ENCODE measurements around the gene HSPG2. TPM values are rescaled to one million over a fixed set of nuclear protein-coding genes. Genes with fewer than 3 reads are reported as not detected.

Gene HSPG2
- total RNA-seq, 1 donor from 2014 or later, result 179 TPM

- TF ChIP-seq CTCF (IDR thresholded peaks at IDR 0.05), result no peak
- TF ChIP-seq POLR2AphosphoS5 (IDR thresholded peaks at IDR 0.05; ENCODE audit: insufficient read depth in 1 of 2, low read depth in 1 of 2), result no peak
- no peak for TF ChIP-seq POLR2A (IDR thresholded peaks at IDR 0.05)
- intact Hi-C loops (cut with DNase I), result no loop called here
Measured at GRCh38 chr1:21912038-21912758, 24.9 kb downstream of the HSPG2 start.

GRCh38 chr1:21911205-21912001, 25.7 kb downstream of the HSPG2 start:
- intact Hi-C loops (cut with DNase I), result no loop called here
- TF ChIP-seq POLR2A (IDR thresholded peaks at IDR 0.05), result no peak
- TF ChIP-seq POLR2AphosphoS5 (IDR thresholded peaks at IDR 0.05; ENCODE audit: insufficient read depth in 1 of 2, low read depth in 1 of 2), result peak in 1 of 2 donors; percentile 44
- TF ChIP-seq CTCF (IDR thresholded peaks at IDR 0.05), result no peak
- H3K9me3 ChIP-seq, result no peaks in the 10 kb centered on the region
- H3K36me3 ChIP-seq, result no peaks in the 10 kb centered on the region
- H3K27ac ChIP-seq, result peak overlapping the region; percentile 82
- H3K27me3 ChIP-seq, result no peaks in the 10 kb centered on the region
- DNase-seq (ENCODE audit: extremely low spot score in 2 of 2), result no peak
- peaks cover 100% of the 10 kb centered on the region for H3K4me1 ChIP-seq
- no peak overlapping the region for H3K4me3 ChIP-seq

More at GRCh38 chr1:21912038-21912758, 24.9 kb downstream of the HSPG2 start:
- Histone ChIP-seq H3K4me3 (no peak overlapping the region), H3K27ac (peak overlapping the region; percentile 82), H3K36me3 (no peaks in the 10 kb centered on the region), H3K4me1 (peaks cover 92% of the 10 kb centered on the region), H3K27me3 (no peaks in the 10 kb centered on the region), H3K9me3 (no peaks in the 10 kb centered on the region)
- no peak for DNase-seq (ENCODE audit: extremely low spot score in 2 of 2)

- Histone ChIP-seq H3K9me3 (no peaks in the 10 kb centered on the region), H3K4me3 (no peak overlapping the region), H3K27me3 (no peaks in the 10 kb centered on the region), H3K36me3 (no peaks in the 10 kb centered on the region), H3K27ac (peak overlapping the region; percentile 82), H3K4me1 (peaks cover 100% of the 10 kb centered on the region)
- DNase-seq (ENCODE audit: extremely low spot score in 2 of 2), result no peak
- TF ChIP-seq POLR2AphosphoS5 (IDR thresholded peaks at IDR 0.05; ENCODE audit: insufficient read depth in 1 of 2, low read depth in 1 of 2) (no peak), CTCF (IDR thresholded peaks at IDR 0.05) (no peak), POLR2A (IDR thresholded peaks at IDR 0.05) (no peak)
- intact Hi-C loops (cut with DNase I), result no loop called here
Measured at GRCh38 chr1:21910558-21911204, 26.4 kb downstream of the HSPG2 start.

GRCh38 chr1:21909787-21910503, 27.2 kb downstream of the HSPG2 start:
- peaks cover 100% of the 10 kb centered on the region for H3K4me1 ChIP-seq
- no peaks in the 10 kb centered on the region for H3K36me3 ChIP-seq
- no peaks in the 10 kb centered on the region for H3K27me3 ChIP-seq
- no peak overlapping the region for H3K4me3 ChIP-seq
- peak overlapping the region; percentile 82 for H3K27ac ChIP-seq
- no peaks in the 10 kb centered on the region for H3K9me3 ChIP-seq
- no peak for DNase-seq (ENCODE audit: extremely low spot score in 2 of 2)
- intact Hi-C loops (cut with DNase I), result no loop called here
- peak in 1 of 2 donors; percentile 53 for TF ChIP-seq POLR2AphosphoS5 (IDR thresholded peaks at IDR 0.05; ENCODE audit: insufficient read depth in 1 of 2, low read depth in 1 of 2)
- no peak for TF ChIP-seq CTCF (IDR thresholded peaks at IDR 0.05)
